HepG2 (cell line): ENCODE results near the gene ALLC. TPM values are rescaled to one million over a fixed set of nuclear protein-coding genes. Genes with fewer than 3 reads are reported as not detected.

Experiments
- ARID5B ChIP-seq: IDR thresholded peaks from 2 replicates; pipeline ENCODE4 v1.4.0; 2020; ENCODE audit warnings: mild to moderate bottlenecking, missing genetic modification reagents
- BCL6 ChIP-seq: IDR thresholded peaks from 2 replicates; pipeline ENCODE4 v1.6.1; 2016; ENCODE audit warnings: missing genetic modification reagents, missing compliant biosample characterization
- ETV6 ChIP-seq: sonication (generic); formaldehyde crosslinking; conservative IDR thresholded peaks from 2 replicates; pipeline ENCODE4 v1.4.0; 2020; ENCODE audit warnings: missing genetic modification reagents
- FOSL2 ChIP-seq: sonication (generic); formaldehyde crosslinking; IDR thresholded peaks from 2 replicates; pipeline ENCODE4 v1.4.0; 2020; ENCODE audit warnings: missing genetic modification reagents
- FOXP1 ChIP-seq, 2 experiments: fragments of 450-650 bp in 1 of 2; IDR thresholded peaks; 2 replicates each; pipeline ENCODE4 v1.6.1; 2017 to 2018; ENCODE audit warnings: antibody characterized with exemption in 1 of 2
- HOXA7 ChIP-seq: sonication (generic); formaldehyde crosslinking; IDR thresholded peaks from 2 replicates; pipeline ENCODE4 v1.8.1; 2022; ENCODE audit warnings: mild to moderate bottlenecking, missing genetic modification reagents, moderate library complexity
- NR2F2 ChIP-seq: IDR thresholded peaks from 2 replicates; pipeline ENCODE4 v1.6.1; 2012; ENCODE audit warnings: low read depth, inconsistent platforms, borderline replicate concordance
- PAXIP1 ChIP-seq: sonication (generic); formaldehyde crosslinking; conservative IDR thresholded peaks from 2 replicates; pipeline ENCODE4 v1.4.0; 2020; ENCODE audit warnings: mild to moderate bottlenecking, missing genetic modification reagents, moderate library complexity
- SALL1 ChIP-seq: sonication (generic); formaldehyde crosslinking; IDR thresholded peaks from 2 replicates; pipeline ENCODE4 v1.8.0; 2022; ENCODE audit warnings: mild to moderate bottlenecking, missing genetic modification reagents
- SOX13 ChIP-seq, 3 experiments: fragments of 450-650 bp in 1 of 3; sonication (generic) in 1 of 3; formaldehyde crosslinking in 1 of 3; IDR thresholded peaks in 2 of 3; conservative IDR thresholded peaks in 1 of 3; 2 replicates each; pipeline versions ENCODE4 v1.5.0 to v1.6.1; 2016 to 2020; ENCODE audit warnings: antibody characterized with exemption in 1 of 3, mild to moderate bottlenecking in 1 of 3, missing compliant biosample characterization in 1 of 3, missing genetic modification reagents in 1 of 3, moderate library complexity in 1 of 3
- STAT5B ChIP-seq: sonication (generic); formaldehyde crosslinking; IDR thresholded peaks from 2 replicates; pipeline ENCODE4 v1.4.0; 2020; ENCODE audit warnings: missing genetic modification reagents
- TGIF2 ChIP-seq: IDR thresholded peaks from 2 replicates; pipeline ENCODE4 v1.6.1; 2016; ENCODE audit warnings: control low read depth, missing compliant biosample characterization
- ZNF331 ChIP-seq: sonication (generic); formaldehyde crosslinking; IDR thresholded peaks from 2 replicates; pipeline ENCODE4 v1.4.0; 2020; ENCODE audit warnings: missing genetic modification reagents
- ZNF768 ChIP-seq: sonication (generic); formaldehyde crosslinking; IDR thresholded peaks from 2 replicates; pipeline ENCODE4 v1.4.0; 2020; ENCODE audit warnings: missing genetic modification reagents
- ZXDC ChIP-seq: sonication (generic); formaldehyde crosslinking; IDR thresholded peaks from 2 replicates; pipeline ENCODE4 v1.5.0; 2020; ENCODE audit warnings: mild to moderate bottlenecking, missing genetic modification reagents
- polyA plus RNA-seq, 8 experiments: library from polyadenylated mRNA; depleted of rRNA in 3 of 8; stranded (reverse) in 7 of 8; unstranded in 1 of 8; fragments of >200 nt; fragmentation: Illumina TruSeq in 4 of 8; extraction: Trizol in 4 of 8; gene quantifications; 2 replicates each; pipeline versions ENCODE4 v1.2.1 to v1.2.3, GENCODE V29; 2011 to 2016; ENCODE audit warnings: low read depth in 4 of 8, missing spikeins in 1 of 8, mixed read lengths in 1 of 8; ENCODE audit not compliant: insufficient read depth in 1 of 8
- total RNA-seq, 5 experiments: library from RNA; depleted of rRNA; stranded (reverse); fragments of >200 nt; fragmentation: Illumina TruSeq; extraction: Trizol; gene quantifications; 2 replicates each; pipeline ENCODE4 v1.2.3, GENCODE V29; 2016; ENCODE audit warnings: low read depth in 1 of 5
- TF ChIP-seq, protein P1 (sequence below): sonication (generic); formaldehyde crosslinking; IDR thresholded peaks from 2 replicates; pipeline ENCODE4 v1.8.0; 2023; ENCODE audit warnings: mild to moderate bottlenecking, missing genetic modification reagents

ALLC gene
- total and polyA plus RNA-seq, 2 of the 13 experiments (the other 11 are each of a cell fraction or from before 2014, with no cell fraction given) = 0.08 to 0.11 TPM

- peak; percentile 42; the same call in 1 of the 2 replicates for TF ChIP-seq ARID5B (CRISPR knock-in tag)
- TF ChIP-seq TGIF2 = 0 out of 2 replicates have a peak, but pooled peaks have one; percentile 48
- 0 out of 2 replicates have a peak, but pooled peaks have one; percentile 26 for TF ChIP-seq ZNF331 (CRISPR knock-in tag)
- TF ChIP-seq SALL1 (CRISPR knock-in tag) = peak; percentile 75
- TF ChIP-seq FOSL2 = peak; percentile 53
- TF ChIP-seq, protein P1, sequence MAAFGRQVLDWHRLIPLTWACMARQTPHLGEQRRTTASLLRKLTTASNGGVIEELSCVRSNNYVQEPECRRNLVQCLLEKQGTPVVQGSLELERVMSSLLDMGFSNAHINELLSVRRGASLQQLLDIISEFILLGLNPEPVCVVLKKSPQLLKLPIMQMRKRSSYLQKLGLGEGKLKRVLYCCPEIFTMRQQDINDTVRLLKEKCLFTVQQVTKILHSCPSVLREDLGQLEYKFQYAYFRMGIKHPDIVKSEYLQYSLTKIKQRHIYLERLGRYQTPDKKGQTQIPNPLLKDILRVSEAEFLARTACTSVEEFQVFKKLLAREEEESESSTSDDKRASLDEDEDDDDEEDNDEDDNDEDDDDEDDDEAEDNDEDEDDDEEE (CRISPR knock-in tag) = no peak
- TF ChIP-seq HOXA7 (CRISPR knock-in tag) = no peak
- no peak for TF ChIP-seq ZNF768 (CRISPR knock-in tag)
- TF ChIP-seq BCL6 (CRISPR knock-in tag) = peak; percentile 95
- no peak for TF ChIP-seq ETV6 (CRISPR knock-in tag)
- TF ChIP-seq PAXIP1 (CRISPR knock-in tag) = peak; percentile 54; the same call in 1 of the 2 replicates
- no peak for TF ChIP-seq FOXP1 (IDR thresholded peaks at IDR 0.05)
- TF ChIP-seq FOXP1 (CRISPR knock-in tag; IDR thresholded peaks at IDR 0.05) = 0 out of 2 replicates have a peak, but pooled peaks have one; percentile 18
- 0 out of 2 replicates have a peak, but pooled peaks have one; percentile 31 for TF ChIP-seq ZXDC (CRISPR knock-in tag)
- TF ChIP-seq NR2F2 = peak; percentile 62; the same call in 1 of the 2 replicates
- TF ChIP-seq SOX13 (IDR thresholded peaks at IDR 0.05) = no peak
- TF ChIP-seq SOX13 (CRISPR knock-in tag; conservative IDR thresholded peaks at IDR 0.05 in 1 of 2, IDR thresholded peaks at IDR 0.05 in 1 of 2) = peak in 1 of 2 experiments; percentile 56; a peak in 2 of 4 replicates
- no peak for TF ChIP-seq STAT5B (CRISPR knock-in tag)
These were observed 8.0 kb downstream of the ALLC start (continued) for GRCh38 chr2:3665886-3666612.
